HG03045 (cell line): ENCODE measurements around the gene BSN.

Experiments used
- ATAC-seq: cut with Tn5 transposase; IDR thresholded peaks from one replicate; pipeline ENCODE4 v1.9.1; 2021; ENCODE audit warnings: mild to moderate bottlenecking, moderate library complexity; ENCODE audit not compliant: unreplicated experiment

BSN gene

GRCh38 chr3:49626101-49626581, 71.9 kb downstream of the BSN start:
- ATAC-seq: no peak

GRCh38 chr3:49626796-49627195, 72.5 kb downstream of the BSN start:
- no peak for ATAC-seq

GRCh38 chr3:49627634-49628033, 73.4 kb downstream of the BSN start:
- ATAC-seq: no peak

- ATAC-seq: no peak
Observed at GRCh38 chr3:49628249-49628648, 74.0 kb downstream of the BSN start.

- no peak for ATAC-seq
Observed at GRCh38 chr3:49629451-49629850, 75.2 kb downstream of the BSN start.

GRCh38 chr3:49629866-49630265, 75.6 kb downstream of the BSN start:
- ATAC-seq: no peak

GRCh38 chr3:49630784-49631183, 76.5 kb downstream of the BSN start:
- ATAC-seq: no peak

- no peak for ATAC-seq
Observed at GRCh38 chr3:49634736-49635135, 80.5 kb downstream of the BSN start.

- no peak for ATAC-seq
Observed at GRCh38 chr3:49636883-49637609, 82.8 kb downstream of the BSN start.

- ATAC-seq: no peak
Observed at GRCh38 chr3:49638445-49638844, 84.2 kb downstream of the BSN start.

GRCh38 chr3:49639551-49639950, 85.3 kb downstream of the BSN start:
- ATAC-seq: no peak

- ATAC-seq: no peak
Observed at GRCh38 chr3:49641292-49641691, 87.0 kb downstream of the BSN start.

GRCh38 chr3:49641921-49642707, 87.8 kb downstream of the BSN start:
- ATAC-seq: no peak

- no peak for ATAC-seq
Observed at GRCh38 chr3:49642708-49643145, 88.5 kb downstream of the BSN start.

- no peak for ATAC-seq
Observed at GRCh38 chr3:49644684-49645083, 90.4 kb downstream of the BSN start.

- ATAC-seq: no peak
Observed at GRCh38 chr3:49646236-49646635, 92.0 kb downstream of the BSN start.

- ATAC-seq: no peak
Observed at GRCh38 chr3:49647741-49648140, 93.5 kb downstream of the BSN start.

- ATAC-seq: no peak
Observed at GRCh38 chr3:49648354-49649019, 94.2 kb downstream of the BSN start.

GRCh38 chr3:49649576-49649975, 95.3 kb downstream of the BSN start:
- no peak for ATAC-seq

GRCh38 chr3:49650177-49650576, 95.9 kb downstream of the BSN start:
- ATAC-seq: no peak

- ATAC-seq: no peak
Observed at GRCh38 chr3:49650637-49651036, 96.4 kb downstream of the BSN start.
